ENCODE results near the gene GDE1. TPM values are rescaled to one million over a fixed set of nuclear protein-coding genes. Genes with fewer than 3 reads are reported as not detected.

The GDE1 gene
- total and polyA plus RNA-seq, 2 of the 4 experiments (the other 2 are of a cell fraction), result 50.1 to 62.4 TPM

GRCh38 chr16:19468300-19468699 lies 53.6 kb downstream of the GDE1 start:
- Histone ChIP-seq H3K56ac (ENCODE audit: extremely low read depth, insufficient read depth, low read length) (no peak overlapping the region), H2BK20ac (ENCODE audit: low read depth, low read length) (no peak overlapping the region), H3K9me1 (ENCODE audit: insufficient read depth, low read length) (no peaks in the 10 kb centered on the region), H2AFZ (replicated peaks; ENCODE audit: low read length, poor library complexity) (no peak overlapping the region), H3K9me3 (ENCODE audit: control insufficient read depth, insufficient read depth, low read length) (no peaks in the 10 kb centered on the region), H2BK5ac (ENCODE audit: low read depth, low read length, poor library complexity, severe bottlenecking) (no peak overlapping the region), H3K14ac (replicated peaks; ENCODE audit: low read depth, low read length) (no peak overlapping the region), H3K4me1 (ENCODE audit: control insufficient read depth, insufficient read depth, low read length) (no peaks in the 10 kb centered on the region), H2BK15ac (ENCODE audit: low read depth, low read length) (no peak overlapping the region), H3K18ac (ENCODE audit: low read depth, low read length) (no peak overlapping the region), H3K27me3 (ENCODE audit: control insufficient read depth, insufficient read depth, low read length) (no peaks in the 10 kb centered on the region), H3K27ac (ENCODE audit: insufficient read depth, low read length) (no peak overlapping the region), H3K36me3 (ENCODE audit: control insufficient read depth, insufficient read depth, low read length) (no peaks in the 10 kb centered on the region), H3K23ac (ENCODE audit: low read depth, low read length) (no peak overlapping the region), H4K8ac (ENCODE audit: low read depth in 2 of 2, low read length in 2 of 2) (no peak overlapping the region), H3K4me3 (ENCODE audit: insufficient read depth, low read depth, low read length) (no peak overlapping the region), H2AK5ac (ENCODE audit: low read depth, low read length) (no peak overlapping the region), H3K79me1 (ENCODE audit: low read depth in 1 of 2, low read length in 2 of 2) (no peaks in the 10 kb centered on the region), H4K91ac (ENCODE audit: insufficient read depth, low read depth, low read length) (no peak overlapping the region), H2AK9ac (replicated peaks; ENCODE audit: low read depth, low read length, poor library complexity) (no peak overlapping the region), H4K5ac (ENCODE audit: low read depth, low read length) (no peak overlapping the region), H3K4ac (ENCODE audit: low read depth, low read length) (no peak overlapping the region), H4K20me1 (ENCODE audit: insufficient read depth, low read length) (no peaks in the 10 kb centered on the region), H3K4me2 (ENCODE audit: low read depth, low read length) (no peak overlapping the region), H2BK120ac (ENCODE audit: low read depth, low read length) (no peak overlapping the region), H3K9ac (ENCODE audit: low read depth, low read length) (no peak overlapping the region)
- in situ Hi-C loops (cut with MboI; ENCODE audit: low sequenced_read_pairs), result no loop called here
- no CpG with 5 or more reads among the region's 3 CpGs for WGBS, 2 experiments (ENCODE audit: extremely low coverage in 2 of 2, insufficient read length in 1 of 2)
- ChIA-PET POLR2A (ENCODE audit: unreplicated experiment) (no interaction called here), CTCF (no interaction called here)
- DNase-seq, result no peak
- ATAC-seq (ENCODE audit: low read depth), result no peak
- dilution Hi-C loops (cut with HindIII; ENCODE audit: low sequenced_read_pairs, unreplicated experiment), result no loop called here
- intact Hi-C loops (cut with micrococcal nuclease), result no loop called here
- TF ChIP-seq RFX5 (IDR thresholded peaks at IDR 0.05; ENCODE audit: low read depth, low read length) (no peak), MXI1 (IDR thresholded peaks at IDR 0.05; ENCODE audit: borderline replicate concordance, low read depth, low read length) (no peak), CEBPB (IDR thresholded peaks at IDR 0.05; ENCODE audit: low read depth, low read length) (no peak), MAZ (IDR thresholded peaks at IDR 0.05; ENCODE audit: borderline replicate concordance, low read depth, low read length) (no peak), MAFK (IDR thresholded peaks at IDR 0.05; ENCODE audit: low read depth, low read length) (no peak), ELK1 (IDR thresholded peaks at IDR 0.05; ENCODE audit: borderline replicate concordance, low read depth, low read length) (no peak), BHLHE40 (IDR thresholded peaks at IDR 0.05; ENCODE audit: low read depth, low read length) (no peak), POLR2A (IDR thresholded peaks at IDR 0.05; ENCODE audit: low read depth, low read length) (no peak), SMC3 (IDR thresholded peaks at IDR 0.05; ENCODE audit: low read depth, low read length) (no peak), FOS (IDR thresholded peaks at IDR 0.05; ENCODE audit: low read depth, low read length) (no peak), RCOR1 (IDR thresholded peaks at IDR 0.05; ENCODE audit: insufficient replicate concordance, low read length) (no peak)
- BruUV-seq (replicated peaks), result no TSS peak

Measured in IMR-90 (cell line).